HepG2 (cell line): ENCODE results near the gene FGFR1OP2. TPM values are rescaled to one million over a fixed set of nuclear protein-coding genes. Genes with fewer than 3 reads are reported as not detected.
A peak's percentile ranks its signal among the peaks of the same experiment; 100 is the strongest.

Experiments used
- ASH2L ChIP-seq: fragments of 300-600, 200-600 bp; sonication (generic); IDR thresholded peaks from 2 replicates; pipeline ENCODE4 v1.7.0; 2017; ENCODE audit warnings: low read depth, mild to moderate bottlenecking, moderate library complexity, mixed read lengths, low read length; ENCODE audit not compliant: insufficient read length
- ATF5 ChIP-seq: sonication (generic); formaldehyde crosslinking; IDR thresholded peaks from 2 replicates; pipeline ENCODE4 v1.4.0; 2020; ENCODE audit warnings: mild to moderate bottlenecking, low read depth, missing genetic modification reagents
- ETV6 ChIP-seq: sonication (generic); formaldehyde crosslinking; conservative IDR thresholded peaks from 2 replicates; pipeline ENCODE4 v1.4.0; 2020; ENCODE audit warnings: missing genetic modification reagents
- FOXC1 ChIP-seq: sonication (generic); formaldehyde crosslinking; IDR thresholded peaks from 2 replicates; pipeline ENCODE4 v1.8.0; 2022; ENCODE audit warnings: mild to moderate bottlenecking, missing genetic modification reagents, borderline replicate concordance
- FOXO4 ChIP-seq: sonication (generic); formaldehyde crosslinking; conservative IDR thresholded peaks from 2 replicates; pipeline ENCODE4 v1.8.1; 2023; ENCODE audit warnings: missing genetic modification reagents
- IRF2 ChIP-seq: IDR thresholded peaks from 2 replicates; pipeline ENCODE4 v1.6.1; 2018; ENCODE audit warnings: missing genetic modification reagents, missing compliant biosample characterization
- KDM5B ChIP-seq: sonication (generic); formaldehyde crosslinking; IDR thresholded peaks from 2 replicates; pipeline ENCODE4 v1.4.0; 2020; ENCODE audit warnings: missing genetic modification reagents, mild to moderate bottlenecking, borderline replicate concordance
- MEIS2 ChIP-seq: sonication (generic); formaldehyde crosslinking; IDR thresholded peaks from 2 replicates; pipeline ENCODE4 v1.9.0; 2021; ENCODE audit warnings: mild to moderate bottlenecking, missing genetic modification reagents
- MIER2 ChIP-seq: IDR thresholded peaks from 2 replicates; pipeline ENCODE4 v1.6.1; 2016; ENCODE audit warnings: missing biosample characterization, missing genetic modification reagents
- NBN ChIP-seq: fragments of 450-650 bp; conservative IDR thresholded peaks from 2 replicates; pipeline ENCODE4 v1.6.1; 2017
- NCOR1 ChIP-seq: fragments of 200-600 bp; sonication (generic); IDR thresholded peaks from 2 replicates; pipeline ENCODE4 v1.7.0; 2017; ENCODE audit warnings: antibody characterized with exemption, low read length, borderline replicate concordance
- NFE2L1 ChIP-seq: sonication (generic); formaldehyde crosslinking; IDR thresholded peaks from 2 replicates; pipeline ENCODE4 v1.4.0; 2020; ENCODE audit warnings: missing genetic modification reagents, mild to moderate bottlenecking, borderline replicate concordance
- NR2F6 ChIP-seq, 2 experiments: IDR thresholded peaks; 2 replicates each; pipeline ENCODE4 v1.6.1; 2016; ENCODE audit warnings: antibody characterized with exemption in 1 of 2, mild to moderate bottlenecking in 1 of 2
- NR3C1 ChIP-seq: sonication (generic); formaldehyde crosslinking; IDR thresholded peaks from 2 replicates; pipeline ENCODE4 v1.4.0; 2020; ENCODE audit warnings: missing genetic modification reagents
- RBM39 ChIP-seq: fragments of 200-400 bp; formaldehyde crosslinking; IDR thresholded peaks from one replicate; pipeline ENCODE4 v1.6.1; 2018; ENCODE audit warnings: antibody characterized with exemption, mild to moderate bottlenecking, low read depth, low read length; ENCODE audit not compliant: poor library complexity, severe bottlenecking
- REPIN1 ChIP-seq: sonication (generic); formaldehyde crosslinking; IDR thresholded peaks from 2 replicates; pipeline ENCODE4 v1.8.0; 2022; ENCODE audit warnings: missing genetic modification reagents, low read depth, mild to moderate bottlenecking, borderline replicate concordance
- SALL2 ChIP-seq: sonication (generic); formaldehyde crosslinking; IDR thresholded peaks from 2 replicates; pipeline ENCODE4 v1.8.1; 2023; ENCODE audit warnings: mild to moderate bottlenecking, missing genetic modification reagents, inconsistent platforms
- THAP9 ChIP-seq: sonication (generic); formaldehyde crosslinking; IDR thresholded peaks from 2 replicates; pipeline ENCODE4; 2020; ENCODE audit warnings: missing genetic modification reagents, mild to moderate bottlenecking, borderline replicate concordance
- ZFP36L2 ChIP-seq: sonication (generic); formaldehyde crosslinking; IDR thresholded peaks from 2 replicates; pipeline ENCODE4 v1.4.0; 2020; ENCODE audit warnings: missing genetic modification reagents
- ZNF441 ChIP-seq: sonication (generic); formaldehyde crosslinking; IDR thresholded peaks from 2 replicates; pipeline ENCODE4 v1.7.0; 2021; ENCODE audit warnings: missing genetic modification reagents, borderline replicate concordance
- ZNF740 ChIP-seq: sonication (generic); formaldehyde crosslinking; IDR thresholded peaks from 2 replicates; pipeline ENCODE4 v1.4.0; 2020; ENCODE audit warnings: missing genetic modification reagents
- ZNF784 ChIP-seq: sonication (generic); formaldehyde crosslinking; IDR thresholded peaks from 2 replicates; pipeline ENCODE4 v1.5.1; 2020; ENCODE audit warnings: missing genetic modification reagents, mild to moderate bottlenecking, borderline replicate concordance
- ZNF850 ChIP-seq: sonication (generic); formaldehyde crosslinking; conservative IDR thresholded peaks from 2 replicates; pipeline ENCODE4 v1.9.0; 2021; ENCODE audit warnings: mild to moderate bottlenecking, missing genetic modification reagents
- ZSCAN9 ChIP-seq: IDR thresholded peaks from 2 replicates; pipeline ENCODE4 v1.6.1; 2016; ENCODE audit warnings: borderline replicate concordance
- polyA plus RNA-seq, 8 experiments: library from polyadenylated mRNA; depleted of rRNA in 3 of 8; stranded (reverse) in 7 of 8; unstranded in 1 of 8; fragments of >200 nt; fragmentation: Illumina TruSeq in 4 of 8; extraction: Trizol in 4 of 8; gene quantifications; 2 replicates each; pipeline versions ENCODE4 v1.2.1 to v1.2.3, GENCODE V29; 2011 to 2016; ENCODE audit warnings: low read depth in 4 of 8, missing spikeins in 1 of 8, mixed read lengths in 1 of 8; ENCODE audit not compliant: insufficient read depth in 1 of 8
- total RNA-seq, 5 experiments: library from RNA; depleted of rRNA; stranded (reverse); fragments of >200 nt; fragmentation: Illumina TruSeq; extraction: Trizol; gene quantifications; 2 replicates each; pipeline ENCODE4 v1.2.3, GENCODE V29; 2016; ENCODE audit warnings: low read depth in 1 of 5

Gene FGFR1OP2
- total and polyA plus RNA-seq, 2 of the 13 experiments (the other 11 are each of a cell fraction or from before 2014, with no cell fraction given) = 18.3 to 38.1 TPM

GRCh38 chr12:26937863-26938700, at the start of gene FGFR1OP2, which contains the start of gene INTS13 (continued):
- TF ChIP-seq ZNF441 (CRISPR knock-in tag) (no peak), NFE2L1 (CRISPR knock-in tag) (no peak), THAP9 (CRISPR knock-in tag) (peak; percentile 80; the same call in 1 of the 2 replicates), ZFP36L2 (no peak), RBM39 (no peak), NR2F6 (IDR thresholded peaks at IDR 0.05) (no peak), NR2F6 (CRISPR knock-in tag; IDR thresholded peaks at IDR 0.05) (no peak), ZNF740 (no peak), ZNF850 (CRISPR knock-in tag) (no peak), FOXO4 (no peak), ASH2L (peak; percentile 87), NCOR1 (no peak), ETV6 (CRISPR knock-in tag) (no peak), NR3C1 (CRISPR knock-in tag) (no peak), ATF5 (CRISPR knock-in tag) (no peak), MIER2 (CRISPR knock-in tag) (no peak), IRF2 (peak; percentile 49; the same call in 1 of the 2 replicates), FOXC1 (CRISPR knock-in tag) (no peak), KDM5B (peak; percentile 49; the same call in 1 of the 2 replicates), NBN (no peak), REPIN1 (CRISPR knock-in tag) (no peak), ZSCAN9 (CRISPR knock-in tag) (0 out of 2 replicates have a peak, but pooled peaks have one; percentile 9), MEIS2 (0 out of 2 replicates have a peak, but pooled peaks have one; percentile 17), ZNF784 (CRISPR knock-in tag) (no peak; the same call in 1 of the 2 replicates), SALL2 (peak; percentile 87)
